ENCODE results near the gene ZMYND10. TPM values are rescaled to one million over a fixed set of nuclear protein-coding genes. Genes with fewer than 3 reads are reported as not detected.

ZMYND10 gene
- total RNA-seq, 1 experiment from 2014 or later = 1.4 TPM

GRCh38 chr3:50324351-50325112, 21.0 kb downstream of the ZMYND10 start:
- TF ChIP-seq CTCF (conservative IDR thresholded peaks at IDR 0.05) = peak; percentile 89
- Histone ChIP-seq H3K23me2 (ENCODE audit: insufficient read length, low read depth, low read length, poor library complexity, severe bottlenecking) (peaks cover 24% of the 10 kb centered on the region), H4K5ac (ENCODE audit: insufficient read length, low read depth, low read length) (no peak overlapping the region), H3K9me3 (ENCODE audit: control insufficient read depth, low read depth, low read length) (no peaks in the 10 kb centered on the region), H3K9ac (ENCODE audit: extremely low read depth, insufficient read length, low read length) (no peak overlapping the region), H3K4me2 (ENCODE audit: insufficient read depth, insufficient read length, low read length) (no peak overlapping the region), H3K4ac (ENCODE audit: low read depth, low read length) (no peak overlapping the region), H2BK5ac (ENCODE audit: insufficient read length, low read length) (no peak overlapping the region), H3K18ac (ENCODE audit: insufficient read length, low read depth, low read length) (no peak overlapping the region), H2AFZ (ENCODE audit: low read length) (no peak overlapping the region), H3K27me3 (ENCODE audit: insufficient read depth, low read length) (no peaks in the 10 kb centered on the region), H3K23ac (ENCODE audit: insufficient read length, low read depth, low read length) (no peak overlapping the region), H3K14ac (ENCODE audit: insufficient read depth, low read length) (no peak overlapping the region), H3K27ac (ENCODE audit: insufficient read length, low read depth, low read length) (no peak overlapping the region), H3K4me1 (ENCODE audit: insufficient read depth, low read length) (peaks cover 6% of the 10 kb centered on the region; the same call in 1 of the 2 replicates), H3K79me1 (ENCODE audit: insufficient read depth, low read depth, low read length, poor library complexity, severe bottlenecking) (peaks cover 6% of the 10 kb centered on the region), H2AK5ac (ENCODE audit: insufficient read length, low read length) (no peak overlapping the region), H4K8ac (replicated peaks; ENCODE audit: insufficient read length, low read depth, low read length) (no peak overlapping the region), H3K79me2 (ENCODE audit: insufficient read depth, low read length) (peaks cover 10% of the 10 kb centered on the region; the same call in 1 of the 2 replicates), H2BK15ac (ENCODE audit: low read depth, low read length) (no peak overlapping the region), H4K91ac (ENCODE audit: insufficient read length, low read depth, low read length) (no peak overlapping the region), H3K56ac (ENCODE audit: insufficient read length, low read depth, low read length) (no peak overlapping the region), H2BK12ac (ENCODE audit: insufficient read length, low read depth, low read length) (no peak overlapping the region), H2BK120ac (ENCODE audit: low read depth, low read length, poor library complexity, severe bottlenecking) (no peak overlapping the region), H4K20me1 (ENCODE audit: control insufficient read depth, insufficient read depth, insufficient read length) (no peaks in the 10 kb centered on the region), H2BK20ac (ENCODE audit: low read depth, low read length, poor library complexity, severe bottlenecking) (no peak overlapping the region), H3T11ph (ENCODE audit: low read length) (no peak overlapping the region)
- Mint-ChIP-seq H3K36me3 (ENCODE audit: insufficient read depth in 1 of 3, low read depth in 3 of 3) (peaks cover 18 to 34% (median 19%) of the 10 kb centered on the region in 3 experiments), H3K27me3 (ENCODE audit: low read depth) (no peaks in the 10 kb centered on the region; the same call in 1 of the 2 replicates), H3K4me1 (peaks cover 23 to 41% of the 10 kb centered on the region in 2 experiments), H3K4me3 (peak overlapping the region; percentile 30 to 54; a peak in 4 of 5 replicates), H3K27ac (0 out of 7 replicates have a peak overlapping the region, but pooled peaks of 1 of the 3 experiments have one; percentile 28), H3K9me3 (no peaks in the 10 kb centered on the region)
- WGBS (ENCODE audit: extremely low coverage, insufficient read length, low lambda C conversion rate) = no CpG with 5 or more reads among the region's 4 CpGs
- DNase-seq = peak; percentile 90
